Measurements from ENCODE around the gene CPTP. TPM values are rescaled to one million over a fixed set of nuclear protein-coding genes. Genes with fewer than 3 reads are reported as not detected.
"Not testable (repeated sequence)": the region's sequence is repeated elsewhere in the genome, so short reads cannot be mapped to it uniquely, and the experiment has no call there.

Gene CPTP
- total RNA-seq, 2 experiments from 2014 or later: 12.2 to 13.7 TPM

DNA sequence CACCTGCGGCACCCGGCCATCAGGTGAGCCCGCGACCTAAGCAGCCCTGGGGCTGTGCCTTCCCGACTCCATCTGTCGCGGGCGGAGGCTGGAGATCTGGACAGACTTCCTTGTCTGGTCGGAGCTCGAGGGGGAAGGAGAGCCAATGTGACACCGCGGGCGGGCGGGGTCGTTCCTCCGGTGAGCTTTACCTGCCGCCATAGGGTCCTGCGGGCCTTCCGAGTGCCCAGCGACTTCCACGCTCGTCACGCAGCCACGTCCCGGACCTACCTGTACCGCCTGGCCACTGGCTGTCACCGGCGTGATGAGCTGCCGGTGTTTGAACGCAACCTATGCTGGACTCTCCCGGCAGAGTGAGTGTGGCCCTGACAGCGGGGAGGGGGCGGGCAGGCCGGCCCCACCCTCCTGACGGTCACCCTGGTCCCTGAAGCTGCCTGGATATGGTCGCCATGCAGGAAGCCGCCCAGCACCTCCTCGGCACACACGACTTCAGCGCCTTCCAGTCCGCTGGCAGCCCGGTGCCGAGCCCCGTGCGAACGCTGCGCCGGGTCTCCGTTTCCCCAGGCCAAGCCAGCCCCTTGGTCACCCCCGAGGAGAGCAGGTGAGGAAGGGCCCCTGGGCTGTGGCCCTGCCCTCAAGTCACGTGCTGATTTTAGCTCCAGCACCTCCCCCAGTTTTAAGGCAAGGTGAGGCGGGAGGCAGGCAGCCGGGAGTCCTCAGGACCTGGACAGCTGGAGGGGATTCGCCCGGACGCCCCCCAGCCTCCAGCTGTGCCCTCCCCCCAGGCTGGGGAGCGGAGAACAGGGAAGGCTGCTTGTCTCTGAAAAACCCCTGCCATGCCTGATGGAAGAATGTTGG is 15.1 kb upstream of the CPTP start:
- Mint-ChIP-seq H3K27me3 (no peaks in the 10 kb centered on the region), H3K4me3 (peak overlapping the region; percentile 78), H3K4me1 (peaks cover 21% of the 10 kb centered on the region), H3K27ac (peak overlapping the region; percentile 54), H3K36me3 (no peaks in the 10 kb centered on the region), H3K9me3 (no peaks in the 10 kb centered on the region)
- no peak for DNase-seq

DNA sequence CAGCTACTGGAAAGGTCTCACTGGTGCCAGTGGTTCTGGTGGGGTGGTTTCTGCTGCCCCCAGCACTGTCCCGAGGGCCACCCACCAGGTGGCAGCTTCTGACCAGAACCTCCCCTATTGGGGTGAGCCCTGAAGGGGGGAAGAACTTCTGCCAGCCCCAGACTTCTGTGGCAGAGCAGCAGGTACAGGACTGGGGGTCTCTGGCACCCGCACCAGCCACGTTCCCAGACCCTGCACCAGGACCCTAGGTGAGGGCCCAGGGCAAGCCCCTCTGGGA is 14.6 kb upstream of the CPTP start:
- H3K36me3 Mint-ChIP-seq: peaks cover 2% of the 10 kb centered on the region
- no peaks in the 10 kb centered on the region for H3K9me3 Mint-ChIP-seq
- peaks cover 18% of the 10 kb centered on the region for H3K4me1 Mint-ChIP-seq
- peak overlapping the region; percentile 78 for H3K4me3 Mint-ChIP-seq
- no peak overlapping the region for H3K27ac Mint-ChIP-seq
- H3K27me3 Mint-ChIP-seq: no peaks in the 10 kb centered on the region
- no peak for DNase-seq

DNA sequence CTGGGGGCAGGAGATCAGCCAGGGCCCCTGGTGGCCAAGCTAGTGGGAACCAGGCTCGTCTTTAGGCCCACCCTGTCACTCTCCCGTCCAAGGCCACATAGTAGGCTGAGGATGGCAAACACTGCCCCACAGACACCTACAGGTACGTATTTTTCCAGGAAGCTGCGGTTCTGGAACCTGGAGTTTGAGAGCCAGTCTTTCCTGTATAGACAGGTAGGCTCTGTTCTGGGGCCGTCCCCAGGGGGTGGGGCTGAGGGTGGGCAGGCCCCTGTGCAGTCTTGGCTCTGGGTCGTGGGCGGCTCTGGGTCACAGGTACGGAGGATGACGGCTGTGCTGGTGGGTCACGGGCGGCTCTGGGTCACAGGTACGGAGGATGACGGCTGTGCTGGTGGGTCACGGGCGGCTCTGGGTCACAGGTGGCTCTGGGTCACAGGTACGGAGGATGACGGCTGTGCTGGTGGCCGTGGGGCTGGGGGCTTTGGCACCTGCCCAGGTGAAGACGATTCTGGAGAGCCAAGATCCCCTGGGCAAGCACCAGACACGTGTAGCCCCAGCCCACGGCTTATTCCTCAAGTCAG is 14.0 kb upstream of the CPTP start:
- peaks cover 16% of the 10 kb centered on the region for H3K4me1 Mint-ChIP-seq
- H3K9me3 Mint-ChIP-seq: no peaks in the 10 kb centered on the region
- peak overlapping the region; percentile 29 for H3K27ac Mint-ChIP-seq
- H3K27me3 Mint-ChIP-seq: no peaks in the 10 kb centered on the region
- DNase-seq: no peak
- H3K36me3 Mint-ChIP-seq: peaks cover 2% of the 10 kb centered on the region
- peak overlapping the region; percentile 10 for H3K4me3 Mint-ChIP-seq

DNA sequence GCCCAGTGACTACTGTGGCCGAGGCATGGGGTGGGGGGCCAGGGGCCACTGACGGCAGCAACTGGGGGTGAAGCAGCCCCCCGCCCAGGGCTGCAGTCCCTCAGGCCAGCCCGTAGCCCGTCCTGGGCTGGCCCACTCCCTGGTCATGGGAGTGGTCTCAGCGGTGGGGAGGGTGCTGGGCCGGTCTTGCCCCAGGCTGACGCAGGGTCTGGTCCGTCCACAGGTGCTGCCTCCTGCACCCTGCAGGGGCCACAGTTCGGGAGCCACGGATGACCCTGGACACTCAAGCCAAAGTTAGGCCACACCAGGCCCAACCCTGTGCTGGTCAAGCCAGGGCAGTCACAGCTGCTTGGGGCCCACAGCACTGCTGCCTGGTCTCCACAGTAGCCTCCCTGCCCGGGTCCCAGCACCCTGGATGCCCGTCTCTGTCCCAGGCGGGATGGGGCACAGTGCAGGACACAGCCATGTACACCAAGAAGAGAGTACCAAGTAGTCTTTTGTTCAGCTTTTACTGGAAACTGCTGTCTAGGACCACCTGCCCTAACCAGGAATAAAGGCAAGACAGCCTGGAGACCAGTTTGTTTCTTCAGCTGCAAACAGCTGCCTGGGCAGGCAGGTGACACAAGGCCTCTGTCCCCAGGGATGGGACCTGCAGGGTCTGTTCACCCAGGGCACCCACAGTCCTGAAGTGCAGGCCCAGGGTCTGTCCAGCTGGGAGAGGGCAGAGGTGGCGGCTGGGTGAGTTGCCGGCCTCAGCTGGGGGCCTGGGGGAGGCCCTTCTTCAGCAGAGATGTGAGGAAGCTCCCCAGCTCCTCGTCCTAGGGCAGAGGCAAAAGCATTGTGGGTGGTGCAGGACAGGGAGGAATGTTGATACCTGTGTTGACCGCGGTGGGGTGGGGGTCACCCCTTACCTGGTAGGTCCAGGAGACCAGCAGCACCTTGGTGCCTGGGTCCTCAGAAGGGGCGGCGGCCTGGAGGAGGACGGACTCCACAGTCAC is 13.2 kb upstream of the CPTP start:
- no peaks in the 10 kb centered on the region for H3K9me3 Mint-ChIP-seq
- H3K4me3 Mint-ChIP-seq: no peak overlapping the region
- no peaks in the 10 kb centered on the region for H3K27me3 Mint-ChIP-seq
- DNase-seq: no peak
- H3K36me3 Mint-ChIP-seq: peaks cover 2% of the 10 kb centered on the region
- H3K4me1 Mint-ChIP-seq: peaks cover 9% of the 10 kb centered on the region
- H3K27ac Mint-ChIP-seq: no peak overlapping the region

DNA sequence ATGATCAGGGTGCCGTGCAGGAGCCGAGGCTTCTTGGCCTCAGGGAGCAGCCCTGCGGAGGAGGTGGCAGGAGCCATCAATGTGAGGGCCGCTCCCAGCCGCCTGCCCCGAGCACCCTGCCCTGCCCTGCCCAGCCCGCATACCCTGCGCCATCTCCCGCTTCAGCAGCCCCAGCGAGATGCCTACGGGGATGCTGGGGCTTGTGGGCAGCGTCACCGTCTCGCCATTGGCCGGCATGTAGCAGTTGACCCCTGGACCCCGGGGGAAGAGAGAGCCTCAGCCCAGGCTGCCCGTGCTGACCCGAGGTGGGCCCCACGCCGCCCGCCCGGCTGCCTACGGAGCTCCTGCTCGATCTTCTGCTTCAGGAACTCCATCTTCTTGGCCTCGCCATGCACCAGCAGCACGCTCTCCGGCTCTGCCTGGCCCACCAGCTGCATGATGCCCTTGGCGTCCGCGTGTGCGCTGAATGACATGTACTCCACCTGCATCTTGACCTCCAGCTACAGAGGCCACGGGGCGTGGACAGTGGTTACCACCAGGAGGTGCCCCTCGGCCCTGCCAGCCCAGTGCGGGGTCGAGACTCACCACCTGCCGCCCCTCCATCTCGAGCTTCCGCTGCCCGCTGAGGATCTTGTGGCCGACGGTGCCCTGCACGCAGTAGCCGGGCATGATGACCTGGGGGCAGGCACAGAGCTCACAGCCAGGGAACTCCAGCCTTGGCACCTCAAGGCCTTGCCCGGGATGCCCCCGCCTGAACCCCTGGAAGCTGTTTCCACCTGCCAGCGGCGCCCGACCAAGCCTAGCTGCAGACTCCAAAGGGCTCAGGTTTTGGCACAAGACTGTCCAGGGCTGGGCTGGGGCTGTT is 11.9 kb upstream of the CPTP start:
- no peak overlapping the region for H3K27ac Mint-ChIP-seq

DNA sequence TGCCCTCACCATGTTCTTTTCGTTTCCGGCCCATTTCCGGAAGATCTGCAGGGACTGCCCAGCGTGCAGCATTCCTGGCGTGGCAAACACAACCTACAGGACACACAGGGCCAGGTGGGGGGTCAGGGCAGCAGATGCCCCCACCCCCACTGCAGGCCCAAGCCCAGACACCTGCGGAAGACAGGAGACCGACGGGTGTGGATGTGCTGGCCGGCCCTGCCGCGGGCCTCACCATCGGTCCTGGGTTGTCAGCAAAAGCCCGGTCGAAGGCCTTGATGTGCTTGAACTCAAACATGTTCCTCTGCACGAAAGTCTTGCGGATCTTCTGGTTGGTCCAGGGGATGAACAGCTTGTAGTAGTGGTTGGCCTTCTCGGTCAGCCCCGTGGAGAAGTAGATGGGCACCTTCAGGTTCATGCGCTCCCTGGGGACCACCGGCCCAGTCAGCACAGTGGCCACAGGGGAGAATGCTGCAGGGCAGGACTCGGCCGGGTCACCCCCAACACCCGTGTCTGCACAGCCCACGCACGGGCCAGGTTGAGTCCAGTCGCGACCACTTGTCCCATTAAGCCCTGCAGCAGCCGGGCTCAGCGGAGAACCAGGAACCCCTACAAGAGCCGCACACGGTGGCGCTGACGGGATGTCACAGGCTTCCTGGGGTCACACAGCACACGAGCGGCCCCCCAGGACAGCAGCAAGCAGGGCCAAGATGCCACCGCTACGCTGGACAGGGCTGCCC is 10.9 kb upstream of the CPTP start:
- Mint-ChIP-seq H3K27ac (no peak overlapping the region), H3K36me3 (peaks cover 6% of the 10 kb centered on the region), H3K27me3 (no peaks in the 10 kb centered on the region)

More for the DNA sequence above, 11.9 kb upstream of the CPTP start:
- Mint-ChIP-seq H3K9me3 (no peaks in the 10 kb centered on the region), H3K27me3 (no peaks in the 10 kb centered on the region), H3K36me3 (peaks cover 6% of the 10 kb centered on the region), H3K4me3 (no peak overlapping the region), H3K4me1 (peaks cover 1% of the 10 kb centered on the region)
- DNase-seq: no peak

DNA sequence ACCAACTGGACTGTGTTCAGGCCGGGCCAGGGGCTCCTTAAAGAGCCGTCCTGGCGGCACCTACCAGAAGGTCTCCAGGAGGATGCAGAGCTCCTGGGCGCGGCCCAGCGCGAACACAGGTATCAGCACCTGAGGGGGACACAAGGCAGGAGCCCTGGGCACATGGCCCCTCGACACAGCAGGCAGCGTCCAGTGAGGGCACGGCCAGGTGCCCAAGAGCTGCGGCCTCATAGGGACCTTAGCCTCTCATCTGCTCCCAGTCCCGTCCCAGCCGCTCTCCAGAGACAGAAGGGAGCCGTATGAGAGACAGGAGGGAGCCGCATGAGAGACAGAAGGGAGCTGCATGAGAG is 10.4 kb upstream of the CPTP start:
- Mint-ChIP-seq H3K27ac (no peak overlapping the region), H3K4me3 (no peak overlapping the region), H3K36me3 (peaks cover 6% of the 10 kb centered on the region), H3K9me3 (no peaks in the 10 kb centered on the region), H3K27me3 (no peaks in the 10 kb centered on the region), H3K4me1 (peaks cover 1% of the 10 kb centered on the region)
- DNase-seq: no peak

More for the DNA sequence above, 10.9 kb upstream of the CPTP start:
- no peak overlapping the region for H3K4me3 Mint-ChIP-seq
- peaks cover 1% of the 10 kb centered on the region for H3K4me1 Mint-ChIP-seq
- no peak for DNase-seq
- no peaks in the 10 kb centered on the region for H3K9me3 Mint-ChIP-seq

DNA sequence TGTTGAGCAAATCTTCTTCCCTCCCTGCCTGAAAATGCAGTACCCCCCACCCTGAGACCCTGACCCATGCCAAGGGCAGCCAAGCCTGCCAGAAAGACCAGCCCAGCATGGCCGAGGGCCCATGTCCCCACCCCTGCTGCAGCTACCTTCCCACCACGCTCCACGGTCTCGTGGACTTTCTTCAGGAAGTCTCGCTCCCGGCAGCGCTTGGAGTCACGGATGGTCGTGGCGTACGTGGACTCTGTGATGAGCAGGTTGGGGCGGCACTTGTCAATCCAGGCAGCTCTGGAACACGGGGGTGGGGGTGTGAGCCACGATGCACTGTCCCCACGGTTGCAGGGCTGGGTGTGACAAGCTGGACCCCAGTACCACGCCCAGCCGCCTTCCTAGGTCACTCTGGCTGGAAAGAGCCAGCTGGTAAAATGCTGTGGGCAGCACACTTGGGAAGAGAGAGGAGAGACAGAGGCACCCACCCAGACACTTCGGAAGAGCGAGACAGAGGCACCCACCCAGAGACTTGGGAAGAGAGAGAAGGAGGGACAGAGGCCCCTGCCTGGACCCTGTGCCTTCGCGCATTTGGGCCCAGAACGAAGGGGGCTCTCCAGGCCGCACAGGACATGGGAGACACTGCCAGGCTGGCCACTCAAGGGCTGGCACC is 9.8 kb upstream of the CPTP start:
- Mint-ChIP-seq H3K36me3 (peaks cover 8% of the 10 kb centered on the region), H3K4me1 (peaks cover 1% of the 10 kb centered on the region), H3K27me3 (no peaks in the 10 kb centered on the region), H3K9me3 (no peaks in the 10 kb centered on the region), H3K4me3 (peak overlapping the region; percentile 23), H3K27ac (no peak overlapping the region)
- DNase-seq: no peak

DNA sequence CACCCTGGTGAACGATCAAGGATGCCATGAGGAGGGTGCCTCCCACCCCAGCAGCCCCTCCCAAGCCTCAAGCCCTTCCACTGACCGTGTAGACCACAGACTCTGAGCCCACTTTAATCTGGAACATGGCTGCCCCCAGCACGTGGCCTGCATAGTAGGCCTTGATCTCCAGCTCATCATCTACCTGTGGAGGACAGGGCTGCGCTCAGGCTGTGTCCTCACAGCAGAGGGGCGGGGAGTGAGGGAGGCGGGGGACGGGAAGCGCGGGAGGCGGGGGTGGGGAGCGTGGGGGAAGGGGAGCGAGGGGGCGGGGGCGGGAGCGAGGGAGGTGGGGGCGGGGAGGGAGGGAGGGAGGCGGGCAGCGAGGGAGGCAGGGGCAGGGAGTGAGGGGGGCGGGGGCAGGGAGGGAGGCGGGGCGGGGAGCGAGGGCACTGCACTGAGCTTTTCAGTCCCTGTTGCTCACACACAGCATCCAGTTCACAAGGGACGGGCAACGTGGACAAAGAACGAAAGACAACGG is 9.1 kb upstream of the CPTP start:
- peaks cover 5% of the 10 kb centered on the region for H3K4me1 Mint-ChIP-seq
- H3K9me3 Mint-ChIP-seq: no peaks in the 10 kb centered on the region
- peaks cover 8% of the 10 kb centered on the region for H3K36me3 Mint-ChIP-seq
- no peaks in the 10 kb centered on the region for H3K27me3 Mint-ChIP-seq
- no peak overlapping the region for H3K27ac Mint-ChIP-seq
- H3K4me3 Mint-ChIP-seq: no peak overlapping the region
- DNase-seq: no peak

DNA sequence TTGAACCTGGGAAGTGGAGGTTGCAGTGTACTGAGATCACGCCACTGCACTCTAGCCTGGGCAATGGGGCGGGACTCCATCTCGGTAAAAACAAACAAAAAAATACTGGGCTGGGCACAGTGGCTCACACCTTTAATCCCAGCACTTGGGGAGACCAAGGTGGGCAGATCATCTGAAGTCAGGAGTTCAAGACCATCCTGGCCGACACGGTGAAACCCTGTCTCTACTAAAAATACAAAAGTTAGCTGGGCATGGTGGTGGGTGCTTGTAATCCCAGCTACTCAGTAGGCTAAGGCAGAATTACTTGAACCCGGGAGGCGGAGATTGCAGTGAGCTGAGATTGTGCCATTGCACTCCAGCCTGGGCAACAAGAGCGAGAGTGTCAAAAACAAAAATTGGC is 8.4 kb upstream of the CPTP start:
- H3K4me1 Mint-ChIP-seq, H3K36me3 Mint-ChIP-seq, DNase-seq, H3K27ac Mint-ChIP-seq, H3K27me3 Mint-ChIP-seq, H3K4me3 Mint-ChIP-seq, H3K9me3 Mint-ChIP-seq: not testable (repeated sequence)

DNA sequence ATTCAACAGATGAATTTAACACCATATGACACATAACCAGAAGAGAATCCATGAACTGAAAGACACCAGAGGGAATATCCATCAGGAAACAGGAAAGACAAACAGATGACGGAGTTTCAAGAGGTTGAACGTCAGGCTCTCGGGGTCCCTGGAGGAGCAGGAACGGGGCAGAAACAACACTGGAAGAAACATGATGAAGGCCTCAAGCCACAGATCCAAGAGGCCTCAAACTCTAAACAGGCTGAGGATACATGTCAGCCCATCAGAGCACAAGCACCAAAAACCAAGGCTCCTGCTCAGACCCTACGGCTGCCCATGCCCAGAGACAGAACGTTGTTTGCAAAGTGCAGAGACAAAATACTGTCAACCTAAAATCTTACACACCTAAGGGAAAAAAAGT is 7.2 kb upstream of the CPTP start:
- peaks cover 12% of the 10 kb centered on the region for H3K4me1 Mint-ChIP-seq
- no peaks in the 10 kb centered on the region for H3K9me3 Mint-ChIP-seq
- H3K36me3 Mint-ChIP-seq: peaks cover 10% of the 10 kb centered on the region
- DNase-seq: no peak
- H3K27ac Mint-ChIP-seq: no peak overlapping the region
- H3K4me3 Mint-ChIP-seq: no peak overlapping the region
- no peaks in the 10 kb centered on the region for H3K27me3 Mint-ChIP-seq

DNA sequence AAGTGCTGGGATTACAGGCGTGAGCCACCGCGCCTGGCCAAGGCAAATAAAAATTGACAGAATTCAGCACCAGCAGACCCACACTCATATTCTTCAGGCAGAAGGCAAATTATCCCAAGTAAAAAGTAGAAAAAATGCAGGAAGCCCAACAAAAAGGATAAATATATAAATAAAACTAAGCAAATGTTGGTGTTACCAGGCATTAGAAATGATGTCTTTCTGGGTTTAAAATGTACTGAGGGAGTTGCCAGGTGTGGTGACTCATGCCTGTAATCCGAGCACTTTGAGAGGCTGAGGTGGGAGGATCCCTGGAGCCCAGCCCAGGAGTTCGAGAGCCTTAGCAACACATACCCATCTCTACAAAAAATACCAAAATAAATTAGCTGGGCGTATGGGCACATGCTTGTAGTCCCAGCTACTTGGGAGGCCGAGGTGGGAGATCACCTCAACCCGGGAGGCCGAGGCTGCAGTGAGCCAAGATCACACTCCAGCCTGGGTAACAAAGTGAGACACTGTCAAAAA is 6.4 kb upstream of the CPTP start:
- Mint-ChIP-seq H3K4me3 (no peak overlapping the region), H3K27me3 (no peaks in the 10 kb centered on the region), H3K4me1 (peaks cover 15% of the 10 kb centered on the region), H3K27ac (no peak overlapping the region), H3K9me3 (no peaks in the 10 kb centered on the region), H3K36me3 (peaks cover 10% of the 10 kb centered on the region)
- DNase-seq: no peak
